Osteocyte (in vitro differentiated cells): Measurements from ENCODE around the gene SPANXN2. TPM values are rescaled to one million over a fixed set of nuclear protein-coding genes. Genes with fewer than 3 reads are reported as not detected.
"Not testable (repeated sequence)": the region's sequence is repeated elsewhere in the genome, so short reads cannot be mapped to it uniquely, and the experiment has no call there.

Source experiments
- DNase-seq: peaks from one replicate; pipeline ENCODE4 v3.0.0; 2021; ENCODE audit warnings: mixed read lengths; ENCODE audit not compliant: unreplicated experiment; ENCODE audit errors: extremely low spot score
- H3K27ac Mint-ChIP-seq: one replicate; pipeline ENCODE4 v1.8.0; 2021; ENCODE audit warnings: mild to moderate bottlenecking, mixed read lengths; ENCODE audit not compliant: unreplicated experiment
- H3K27me3 Mint-ChIP-seq: one replicate; pipeline ENCODE4 v1.8.0; 2021; ENCODE audit warnings: mixed read lengths; ENCODE audit not compliant: unreplicated experiment
- H3K36me3 Mint-ChIP-seq: one replicate; pipeline ENCODE4 v1.8.0; 2021; ENCODE audit warnings: mixed read lengths; ENCODE audit not compliant: unreplicated experiment
- H3K4me1 Mint-ChIP-seq: one replicate; pipeline ENCODE4 v1.8.0; 2021; ENCODE audit warnings: mixed read lengths; ENCODE audit not compliant: unreplicated experiment
- H3K4me3 Mint-ChIP-seq: one replicate; pipeline ENCODE4 v1.8.0; 2021; ENCODE audit warnings: mild to moderate bottlenecking, moderate library complexity, mixed read lengths; ENCODE audit not compliant: unreplicated experiment
- H3K9me3 Mint-ChIP-seq: one replicate; pipeline ENCODE4 v1.8.0; 2021; ENCODE audit warnings: mixed read lengths; ENCODE audit not compliant: unreplicated experiment
- long read RNA-seq: library from polyadenylated mRNA; unstranded; transcript quantifications from one replicate; pipeline ENCODE4 v2.0.0, GENCODE V29; 2021
- total RNA-seq: library from RNA; stranded (reverse); gene quantifications from 2 replicates; pipeline ENCODE4 v1.2.1, GENCODE V29; 2021
- TF ChIP-seq, protein P1 (sequence below): fragments of 200-600 bp; sonication (generic); IDR thresholded peaks from 2 replicates; pipeline ENCODE4 v1.5.0; 2021; ENCODE audit warnings: antibody characterized with exemption, mild to moderate bottlenecking, moderate library complexity

Gene SPANXN2, protein sequence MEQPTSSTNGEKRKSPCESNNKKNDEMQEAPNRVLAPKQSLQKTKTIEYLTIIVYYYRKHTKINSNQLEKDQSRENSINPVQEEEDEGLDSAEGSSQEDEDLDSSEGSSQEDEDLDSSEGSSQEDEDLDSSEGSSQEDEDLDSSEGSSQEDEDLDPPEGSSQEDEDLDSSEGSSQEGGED
- total RNA-seq = not detected in 2 replicates
- long read RNA-seq = 0 reads

DNA sequence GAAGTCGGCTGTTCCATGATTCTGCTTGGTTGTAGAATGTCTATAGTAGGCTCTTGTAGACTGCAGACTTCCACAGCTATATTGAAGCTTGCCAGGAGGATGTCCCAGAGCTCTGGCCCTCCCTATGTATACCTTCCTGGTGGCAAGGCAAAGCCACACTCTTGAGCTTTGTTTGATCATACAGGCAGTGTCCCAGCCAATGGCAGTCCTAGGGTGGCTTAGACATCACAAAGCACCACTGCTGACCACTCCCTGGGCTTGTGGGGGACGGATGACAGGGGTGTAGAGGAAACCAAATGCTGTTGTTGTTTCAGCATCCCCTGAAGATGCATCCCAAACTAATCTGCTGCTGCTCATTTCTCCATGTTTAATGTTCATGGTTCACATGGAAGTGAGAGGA lies at the start of gene SPANXN2:
Gene SPANXN2 (minus strand): TSS at position 101 of the 400 bp plus-strand sequence. CDS start 84 bp downstream, at position 17.
- not testable (repeated sequence) for H3K27ac Mint-ChIP-seq, H3K27me3 Mint-ChIP-seq, H3K4me1 Mint-ChIP-seq

GRCh38 chrX:143768976-143769375 lies 48.4 kb upstream of the SPANXN2 start:
- H3K4me1 Mint-ChIP-seq = no peaks in the 10 kb centered on the region
- no peaks in the 10 kb centered on the region for H3K27me3 Mint-ChIP-seq
- H3K27ac Mint-ChIP-seq = no peak overlapping the region
- H3K4me3 Mint-ChIP-seq = no peak overlapping the region
- peaks cover 46% of the 10 kb centered on the region for H3K9me3 Mint-ChIP-seq
- TF ChIP-seq, protein P1, sequence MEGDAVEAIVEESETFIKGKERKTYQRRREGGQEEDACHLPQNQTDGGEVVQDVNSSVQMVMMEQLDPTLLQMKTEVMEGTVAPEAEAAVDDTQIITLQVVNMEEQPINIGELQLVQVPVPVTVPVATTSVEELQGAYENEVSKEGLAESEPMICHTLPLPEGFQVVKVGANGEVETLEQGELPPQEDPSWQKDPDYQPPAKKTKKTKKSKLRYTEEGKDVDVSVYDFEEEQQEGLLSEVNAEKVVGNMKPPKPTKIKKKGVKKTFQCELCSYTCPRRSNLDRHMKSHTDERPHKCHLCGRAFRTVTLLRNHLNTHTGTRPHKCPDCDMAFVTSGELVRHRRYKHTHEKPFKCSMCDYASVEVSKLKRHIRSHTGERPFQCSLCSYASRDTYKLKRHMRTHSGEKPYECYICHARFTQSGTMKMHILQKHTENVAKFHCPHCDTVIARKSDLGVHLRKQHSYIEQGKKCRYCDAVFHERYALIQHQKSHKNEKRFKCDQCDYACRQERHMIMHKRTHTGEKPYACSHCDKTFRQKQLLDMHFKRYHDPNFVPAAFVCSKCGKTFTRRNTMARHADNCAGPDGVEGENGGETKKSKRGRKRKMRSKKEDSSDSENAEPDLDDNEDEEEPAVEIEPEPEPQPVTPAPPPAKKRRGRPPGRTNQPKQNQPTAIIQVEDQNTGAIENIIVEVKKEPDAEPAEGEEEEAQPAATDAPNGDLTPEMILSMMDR = no peak
- no peak for DNase-seq
- no peaks in the 10 kb centered on the region for H3K36me3 Mint-ChIP-seq

More for the DNA sequence above, at the start of gene SPANXN2:
- H3K9me3 Mint-ChIP-seq = peaks cover 75% of the 10 kb centered on the region
- not testable (repeated sequence) for H3K36me3 Mint-ChIP-seq, H3K4me3 Mint-ChIP-seq, DNase-seq

DNA sequence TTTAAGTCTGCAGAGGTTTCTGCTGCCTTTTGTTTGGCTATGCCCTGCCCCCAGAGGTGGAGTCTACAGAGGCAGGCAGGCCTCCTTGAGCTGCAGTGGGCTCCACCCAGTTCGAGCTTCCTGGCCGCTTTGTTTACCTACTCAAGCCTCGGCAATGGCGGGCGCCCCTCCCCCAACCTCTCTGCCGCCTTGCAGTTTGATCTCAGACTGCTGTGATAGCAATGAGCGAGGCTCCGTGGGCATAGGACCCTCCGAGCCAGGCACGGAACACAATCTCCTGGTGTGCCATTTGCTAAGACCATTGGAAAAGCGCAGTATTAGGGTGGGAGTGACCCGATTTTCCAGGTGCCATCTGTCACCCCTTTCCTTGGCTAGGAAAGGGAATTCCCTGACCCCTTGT lies 47.2 kb upstream of the SPANXN2 start:
- H3K27me3 Mint-ChIP-seq, H3K36me3 Mint-ChIP-seq, H3K4me1 Mint-ChIP-seq, H3K27ac Mint-ChIP-seq, DNase-seq, H3K4me3 Mint-ChIP-seq: not testable (repeated sequence)
- peaks cover 36% of the 10 kb centered on the region for H3K9me3 Mint-ChIP-seq

DNA sequence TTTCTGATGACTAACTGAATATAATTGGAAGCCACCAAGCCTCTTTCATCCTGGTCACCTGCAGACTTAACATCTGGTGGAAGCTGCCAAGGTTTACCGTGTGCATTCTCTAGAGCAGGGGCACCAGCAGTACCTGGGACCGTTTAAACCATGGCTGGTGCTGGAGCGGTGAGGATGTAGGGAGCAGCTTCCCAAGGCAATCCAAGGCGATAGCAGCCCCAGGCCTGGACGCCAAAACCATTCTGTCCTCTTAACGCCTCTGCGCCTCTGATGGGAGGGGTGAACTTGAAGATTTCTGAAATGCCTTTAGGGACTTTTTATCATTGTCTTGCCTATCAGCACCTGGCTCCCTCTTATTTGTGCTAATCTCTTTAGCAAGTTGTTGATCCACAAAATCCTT lies 37.3 kb upstream of the SPANXN2 start:
- no peak for DNase-seq
- Mint-ChIP-seq H3K9me3 (peaks cover 38% of the 10 kb centered on the region), H3K27me3 (no peaks in the 10 kb centered on the region), H3K36me3 (no peaks in the 10 kb centered on the region), H3K4me3 (peak overlapping the region; percentile 62), H3K4me1 (no peaks in the 10 kb centered on the region), H3K27ac (no peak overlapping the region)
- TF ChIP-seq, protein P1 = no peak

DNA sequence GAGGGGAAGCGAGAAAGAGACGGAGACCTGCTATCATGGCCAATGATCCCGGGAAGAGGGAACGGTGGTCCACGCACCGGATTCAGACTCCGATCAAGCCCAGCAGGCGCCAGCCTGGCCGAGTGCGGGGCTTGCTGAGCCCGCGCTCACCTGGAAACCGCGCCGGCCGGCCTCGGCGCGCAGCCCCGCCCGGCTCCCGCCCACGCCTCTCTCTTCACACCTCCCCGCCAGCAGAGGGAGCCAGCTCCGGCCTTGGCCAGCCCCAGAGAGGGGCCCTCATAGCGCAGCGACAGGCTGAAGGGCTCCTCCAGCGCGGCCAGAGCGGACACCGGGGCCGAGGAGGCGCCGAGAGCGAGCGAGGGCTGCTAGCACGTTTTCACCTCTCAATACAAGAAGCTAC lies 36.8 kb upstream of the SPANXN2 start:
- Mint-ChIP-seq H3K9me3 (peaks cover 42% of the 10 kb centered on the region), H3K4me3 (peak overlapping the region; percentile 62)

DNA sequence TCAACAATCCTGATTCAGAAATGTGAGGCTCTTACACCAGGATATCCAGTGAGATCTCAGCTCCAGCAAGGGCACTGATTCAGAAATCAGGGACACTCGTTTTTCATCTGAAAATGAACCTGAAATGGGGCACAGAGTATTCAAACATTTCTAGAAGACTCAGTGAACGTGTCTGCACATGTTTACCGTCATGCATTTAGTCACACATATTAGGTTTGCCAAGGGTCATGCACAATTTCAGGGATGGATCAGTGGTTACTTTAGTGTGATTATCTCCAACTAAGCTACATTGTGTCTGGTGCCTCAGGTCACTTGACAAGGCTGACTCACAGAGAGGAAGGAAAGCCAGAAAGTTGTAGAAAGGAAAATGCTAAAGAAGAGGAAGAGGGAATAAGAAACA lies 33.6 kb upstream of the SPANXN2 start:
- Mint-ChIP-seq H3K27ac (no peak overlapping the region), H3K36me3 (no peaks in the 10 kb centered on the region), H3K27me3 (no peaks in the 10 kb centered on the region)

More for the DNA sequence above, 36.8 kb upstream of the SPANXN2 start:
- H3K27ac Mint-ChIP-seq = no peak overlapping the region
- H3K4me1 Mint-ChIP-seq = no peaks in the 10 kb centered on the region
- no peak for DNase-seq
- TF ChIP-seq, protein P1 = peak; percentile 50
- no peaks in the 10 kb centered on the region for H3K36me3 Mint-ChIP-seq
- H3K27me3 Mint-ChIP-seq = no peaks in the 10 kb centered on the region

More for the DNA sequence above, 33.6 kb upstream of the SPANXN2 start:
- Mint-ChIP-seq H3K4me3 (no peak overlapping the region), H3K9me3 (peaks cover 33% of the 10 kb centered on the region), H3K4me1 (no peaks in the 10 kb centered on the region)
- DNase-seq = no peak
- TF ChIP-seq, protein P1 = no peak
